ENCODE measurements around the gene RENBP. TPM values are rescaled to one million over a fixed set of nuclear protein-coding genes. Genes with fewer than 3 reads are reported as not detected.

RENBP gene
- polyA plus RNA-seq, 10 donors, result 1.9 to 6.5 (median 3.0) TPM

DNA sequence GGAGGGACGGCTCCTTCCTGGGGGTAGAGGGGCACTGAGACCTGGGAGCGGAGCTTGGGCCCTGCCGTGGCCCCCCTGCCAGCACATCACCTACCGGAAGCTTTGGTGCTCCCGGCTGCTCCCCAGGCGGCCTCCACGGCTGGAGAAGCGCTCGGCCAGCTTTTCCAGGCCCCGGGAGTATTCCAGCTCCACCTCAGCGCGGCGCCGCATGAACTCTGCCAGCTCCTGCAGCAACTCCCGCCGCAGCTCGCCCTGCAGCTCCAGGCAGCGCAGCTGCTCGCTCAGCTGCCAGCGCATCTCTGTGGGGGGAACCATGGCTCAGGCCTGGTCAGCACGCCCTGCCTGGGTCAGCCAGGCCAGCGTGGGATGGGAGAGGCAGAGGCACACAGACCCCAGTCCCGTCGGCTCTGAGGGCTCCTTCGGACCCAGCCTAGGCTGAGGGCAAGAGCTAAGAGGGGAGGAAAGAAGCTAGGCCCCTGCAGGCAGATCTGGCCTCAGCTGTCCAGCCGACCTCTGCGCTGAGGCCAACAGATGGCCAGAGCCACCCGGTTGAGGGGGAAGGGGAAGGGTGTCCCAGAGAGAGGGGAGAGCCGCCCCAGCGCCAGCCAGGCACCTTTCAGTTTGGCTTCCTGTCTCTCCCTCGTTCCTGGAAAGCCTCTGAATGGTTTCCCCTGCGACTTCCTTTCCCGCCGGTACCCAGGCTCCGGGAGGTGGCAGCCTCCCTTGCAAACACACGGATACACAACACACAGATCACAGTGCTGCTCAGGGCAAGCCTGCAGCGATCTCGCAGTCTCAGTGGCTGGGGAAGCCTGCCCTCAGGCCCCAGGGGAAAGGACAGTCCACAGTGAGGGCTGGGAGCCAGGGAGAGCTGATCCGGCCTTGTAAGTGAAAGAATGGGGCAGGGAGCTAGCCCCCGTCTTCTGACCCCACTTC is 22.7 kb downstream of the RENBP start:
- DNase-seq, result peak in 1 of 3 donors; percentile 64

DNA sequence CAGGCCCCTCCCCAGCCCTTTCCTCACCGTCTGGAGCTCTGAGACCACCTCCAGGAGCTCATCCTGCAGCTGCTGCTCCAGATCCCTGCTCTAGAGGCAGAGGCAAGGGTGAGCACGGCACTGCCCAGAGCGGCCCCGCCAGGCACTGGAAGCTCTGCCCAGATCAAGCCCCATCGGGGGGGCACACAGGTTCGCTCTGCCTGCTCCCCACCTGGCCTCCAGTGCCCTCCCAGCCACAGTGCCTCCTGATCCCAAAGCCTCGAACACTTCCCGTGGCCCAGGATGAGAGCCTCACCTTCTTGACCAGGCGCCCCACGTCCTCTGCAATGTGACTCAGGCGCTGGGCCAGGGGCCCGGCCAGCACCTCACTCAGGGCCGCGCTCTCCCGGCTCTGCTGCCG is 23.4 kb downstream of the RENBP start:
- no peak for DNase-seq

DNA sequence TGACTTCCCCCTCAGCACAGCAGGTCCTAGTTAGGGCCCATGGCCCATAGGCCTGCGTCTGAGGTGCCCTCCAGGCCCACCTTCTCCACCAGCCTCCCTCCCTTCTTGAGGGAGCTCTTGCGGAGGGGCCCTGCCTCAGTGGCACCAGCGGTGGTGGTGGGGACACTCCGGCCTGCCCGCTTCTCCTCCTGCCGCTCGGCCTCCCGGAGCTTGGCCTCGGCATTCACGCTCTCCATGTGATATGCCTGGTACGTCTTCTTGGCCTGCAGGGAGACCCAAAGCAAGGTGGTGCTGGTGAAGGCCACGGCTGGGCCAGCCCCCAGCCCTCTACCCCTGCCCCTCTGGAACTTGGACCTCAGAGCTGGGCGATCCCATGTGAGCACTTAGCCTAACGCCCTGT is 23.9 kb downstream of the RENBP start:
- no peak for DNase-seq

DNA sequence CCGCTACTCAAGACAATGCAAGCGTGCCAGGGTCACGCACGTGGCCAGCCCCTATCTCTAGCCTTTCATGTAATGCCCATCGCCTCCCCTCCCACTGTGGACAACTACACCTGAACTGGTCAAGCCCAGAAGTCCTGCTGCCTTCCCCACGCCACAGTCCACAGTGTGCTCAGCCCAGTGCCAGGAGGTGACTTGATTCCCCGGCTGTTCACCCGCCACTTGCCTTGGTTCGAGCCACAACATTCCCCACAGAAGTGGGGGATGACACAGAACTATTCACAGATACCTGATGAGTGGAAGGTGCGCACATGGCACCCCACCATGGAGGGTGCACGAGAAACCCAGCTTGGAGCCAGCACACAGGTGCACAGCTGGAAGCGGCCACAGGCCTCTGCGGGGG is 25.2 kb downstream of the RENBP start:
- no peak for DNase-seq

DNA sequence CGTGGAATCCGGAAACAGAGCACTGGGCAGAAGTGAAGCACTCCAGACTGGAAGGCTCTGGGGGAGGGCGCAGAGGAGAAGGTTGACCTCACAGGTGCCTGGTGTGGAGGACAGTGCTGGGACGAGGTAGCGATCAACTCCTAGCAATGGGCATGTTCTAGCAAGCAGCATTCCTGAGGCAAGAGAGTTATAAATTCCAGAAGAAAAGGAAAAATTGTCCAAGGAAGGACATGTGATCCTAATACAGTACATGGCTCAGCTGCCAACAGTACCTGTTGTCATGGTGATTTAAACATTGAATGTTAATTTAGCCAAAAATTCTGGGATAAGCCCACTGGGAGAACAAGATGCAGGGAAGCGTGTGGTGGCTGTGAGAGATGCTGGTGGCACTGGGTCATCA is 26.6 kb downstream of the RENBP start:
- DNase-seq, result no peak

DNA sequence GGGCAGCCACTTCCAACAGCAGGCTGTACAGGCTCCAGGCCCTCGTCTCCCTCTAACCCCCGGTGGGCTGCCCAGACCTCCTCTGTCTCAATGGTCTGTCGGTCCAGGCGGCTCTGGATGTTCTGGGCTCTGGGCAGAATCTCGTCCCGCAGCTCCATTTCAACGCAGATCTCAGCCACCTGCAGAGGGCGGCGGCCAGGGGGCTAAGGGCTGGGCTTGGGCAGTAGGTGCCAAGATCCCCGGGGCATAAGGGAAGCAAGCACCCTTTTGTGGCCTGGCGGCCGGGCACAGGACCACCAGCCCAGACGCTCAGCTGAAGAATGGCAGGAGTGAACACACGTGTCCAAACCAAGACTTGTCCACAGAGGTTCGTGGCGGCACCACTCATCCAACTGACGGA is 30.7 kb downstream of the RENBP start:
- no peak for DNase-seq

DNA sequence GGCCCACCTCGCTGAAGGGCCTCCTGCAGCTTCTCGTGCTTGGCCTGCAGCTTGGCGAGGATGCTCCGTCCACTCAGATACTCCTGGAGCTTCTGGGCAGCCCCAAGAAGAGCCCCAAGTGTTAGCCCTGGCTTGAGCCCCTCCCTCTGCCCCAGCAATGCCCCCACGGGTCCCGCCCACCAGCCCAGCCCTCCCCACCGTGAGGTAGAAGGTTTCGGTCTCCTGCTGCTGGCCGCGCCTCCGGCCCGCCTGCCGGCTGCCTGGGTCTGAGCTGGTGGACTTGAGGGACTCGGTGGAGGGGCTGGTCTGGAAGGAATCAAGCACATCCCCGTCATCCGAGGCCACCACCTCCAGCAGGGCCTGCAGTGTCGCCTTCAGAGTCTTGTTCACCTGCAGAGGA is 31.2 kb downstream of the RENBP start:
- DNase-seq, result no peak

DNA sequence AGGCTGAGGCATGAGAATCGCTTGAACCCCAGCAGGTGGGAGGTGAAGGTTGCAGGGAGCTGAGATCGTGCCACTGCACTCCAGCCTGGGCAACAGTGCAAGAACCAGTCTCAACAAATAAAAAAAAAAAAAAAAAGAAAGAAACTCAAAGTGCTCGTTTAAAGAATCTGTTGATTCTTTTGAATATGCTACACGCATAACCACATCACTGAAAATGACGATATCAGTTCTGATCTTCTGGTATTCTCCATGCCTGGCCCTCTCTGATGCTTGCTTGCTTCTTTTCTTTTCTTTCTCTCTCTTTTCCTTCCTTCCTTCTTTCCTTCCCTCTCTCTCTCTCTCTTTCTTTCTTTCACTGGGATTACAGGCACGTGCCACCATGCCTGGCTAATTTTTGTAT is 32.6 kb downstream of the RENBP start:
- DNase-seq, result no peak

DNA sequence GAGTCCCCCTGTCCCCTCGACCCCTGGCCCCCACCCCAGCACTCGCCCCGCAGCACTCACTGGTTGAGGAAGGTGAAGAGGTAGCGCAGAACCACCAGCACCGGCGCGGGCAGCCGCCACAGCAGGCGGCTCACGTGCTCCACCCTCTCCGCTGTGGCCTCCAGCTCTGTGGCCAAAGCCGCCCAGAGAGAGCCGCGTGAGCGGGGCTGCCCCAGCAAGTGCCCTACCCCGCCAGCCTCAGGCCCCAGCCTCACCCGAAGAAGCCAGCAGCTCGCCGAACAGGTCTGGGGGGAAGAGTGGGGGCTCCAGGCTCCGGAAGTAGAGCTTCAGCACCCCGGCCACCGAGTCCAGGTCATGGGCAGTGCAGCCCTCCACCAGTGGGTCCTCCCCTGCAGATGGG is 34.0 kb downstream of the RENBP start:
- no peak for DNase-seq

DNA sequence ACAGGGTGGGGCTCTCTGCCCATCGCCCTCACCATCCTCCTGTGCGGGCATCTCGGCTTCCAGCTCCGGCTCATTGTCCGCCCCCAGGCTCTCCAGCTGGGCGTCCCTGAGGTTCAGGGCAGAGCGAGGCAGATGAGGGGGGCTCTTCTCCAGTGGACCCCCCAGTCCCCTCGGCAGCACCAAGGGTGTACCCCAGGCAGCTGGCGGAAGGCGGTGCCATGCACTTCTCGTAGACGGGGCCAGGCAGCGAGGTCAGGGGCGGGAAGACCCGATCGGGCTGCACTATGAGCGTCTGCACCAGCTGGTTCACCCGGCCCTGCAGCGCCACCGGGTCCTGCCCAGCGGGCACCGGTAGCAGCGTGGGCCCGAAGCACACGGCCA is 34.5 kb downstream of the RENBP start:
- no peak for DNase-seq

DNA sequence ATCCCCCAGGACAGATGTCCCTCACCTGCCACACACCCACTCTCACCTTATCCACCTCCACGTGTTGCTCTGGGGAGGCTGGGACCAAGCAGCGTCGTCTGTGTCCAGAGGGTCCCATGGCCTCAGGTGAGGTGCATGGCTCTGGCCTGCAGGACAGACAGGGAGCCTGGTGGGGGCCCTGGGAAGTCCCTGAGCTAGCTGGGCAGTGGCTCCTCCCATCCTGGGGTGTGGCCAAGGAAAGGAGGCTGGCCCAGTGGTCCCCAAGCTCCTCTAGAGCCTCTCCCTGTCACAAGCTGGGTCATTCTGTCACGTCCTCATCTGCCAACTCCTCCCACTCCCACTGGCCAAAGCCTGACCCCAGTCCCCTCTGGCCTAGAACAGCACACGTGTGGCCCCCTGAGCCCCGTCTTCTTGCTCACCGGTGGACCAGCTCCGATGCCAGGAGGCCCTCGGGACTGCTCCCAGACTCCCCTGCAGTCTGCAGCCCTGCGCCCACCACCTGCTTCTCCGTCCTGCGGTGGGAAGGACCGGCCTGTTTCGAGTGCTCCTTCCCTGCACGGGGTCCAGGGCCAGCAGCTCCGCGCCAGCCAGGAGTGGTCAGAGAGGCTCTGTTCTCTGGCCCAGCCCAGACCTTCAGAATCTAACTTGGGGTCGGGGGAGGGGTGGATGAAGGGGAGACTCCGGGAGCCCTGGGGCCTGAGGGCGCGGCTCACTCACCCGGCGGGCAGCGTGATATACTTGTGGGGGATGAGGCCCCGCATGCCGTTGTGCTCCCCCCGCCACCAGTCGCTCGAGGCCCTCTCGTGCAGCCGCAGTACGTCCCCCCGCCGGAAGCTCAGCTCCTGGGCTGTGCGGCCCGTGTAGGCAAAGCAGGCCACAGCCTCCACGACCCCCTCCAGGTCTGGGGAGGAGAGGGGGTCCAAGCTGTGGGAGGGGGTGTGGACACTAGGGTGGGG is 35.1 kb downstream of the RENBP start:
- DNase-seq, result no peak

DNA sequence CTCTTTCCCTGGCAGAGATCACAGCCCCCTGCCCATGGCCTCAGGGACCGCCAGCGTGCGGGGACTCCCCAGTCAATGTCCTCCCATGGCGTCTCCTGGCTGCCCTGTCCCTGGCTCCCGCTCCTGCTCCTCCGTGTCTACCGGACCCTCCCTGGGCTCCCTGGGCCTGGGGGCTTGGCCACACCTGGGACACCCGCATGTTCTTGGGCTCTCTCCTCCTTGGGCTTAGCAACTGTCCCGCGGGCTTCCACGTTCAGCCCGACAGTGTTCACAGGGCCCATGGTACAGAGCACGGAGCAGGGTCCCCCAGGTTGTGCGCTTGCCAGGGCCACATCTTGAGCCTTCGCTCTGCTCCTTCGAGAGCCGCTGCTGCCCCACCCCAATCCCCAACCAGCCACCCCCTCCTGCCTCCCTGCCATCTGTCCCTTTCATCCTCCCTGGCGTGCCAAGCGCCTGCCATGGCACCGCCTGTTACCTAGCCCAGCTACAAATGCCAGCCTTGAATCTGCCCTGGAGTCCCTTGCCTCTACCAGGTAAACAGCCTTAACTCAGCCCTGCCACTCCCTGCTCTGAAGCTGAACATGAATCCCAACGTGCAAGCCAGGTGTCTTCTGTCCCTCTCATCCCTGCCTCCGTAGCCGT is 36.1 kb downstream of the RENBP start:
- DNase-seq, result no peak

DNA sequence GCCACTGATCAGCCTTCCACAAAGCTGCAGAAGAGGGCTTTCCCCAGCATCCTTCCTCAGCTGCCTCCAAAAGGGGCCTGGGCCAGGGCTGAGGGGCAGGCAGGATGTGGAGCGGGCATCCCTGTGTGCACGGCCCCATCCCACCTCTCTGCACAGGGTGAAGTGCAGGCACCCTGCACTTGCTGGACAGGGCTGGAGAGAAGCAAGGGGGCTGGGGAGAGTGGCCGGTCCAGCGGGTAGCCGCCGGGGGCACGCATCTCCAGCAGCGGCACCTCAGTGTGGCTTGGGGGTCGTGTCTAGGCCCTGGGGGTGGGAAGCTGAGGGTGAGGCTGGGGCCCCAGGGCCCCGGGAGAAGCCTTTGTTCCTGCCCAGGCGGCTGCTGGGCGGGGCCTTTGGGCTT is 37.0 kb downstream of the RENBP start:
- no peak for DNase-seq

DNA sequence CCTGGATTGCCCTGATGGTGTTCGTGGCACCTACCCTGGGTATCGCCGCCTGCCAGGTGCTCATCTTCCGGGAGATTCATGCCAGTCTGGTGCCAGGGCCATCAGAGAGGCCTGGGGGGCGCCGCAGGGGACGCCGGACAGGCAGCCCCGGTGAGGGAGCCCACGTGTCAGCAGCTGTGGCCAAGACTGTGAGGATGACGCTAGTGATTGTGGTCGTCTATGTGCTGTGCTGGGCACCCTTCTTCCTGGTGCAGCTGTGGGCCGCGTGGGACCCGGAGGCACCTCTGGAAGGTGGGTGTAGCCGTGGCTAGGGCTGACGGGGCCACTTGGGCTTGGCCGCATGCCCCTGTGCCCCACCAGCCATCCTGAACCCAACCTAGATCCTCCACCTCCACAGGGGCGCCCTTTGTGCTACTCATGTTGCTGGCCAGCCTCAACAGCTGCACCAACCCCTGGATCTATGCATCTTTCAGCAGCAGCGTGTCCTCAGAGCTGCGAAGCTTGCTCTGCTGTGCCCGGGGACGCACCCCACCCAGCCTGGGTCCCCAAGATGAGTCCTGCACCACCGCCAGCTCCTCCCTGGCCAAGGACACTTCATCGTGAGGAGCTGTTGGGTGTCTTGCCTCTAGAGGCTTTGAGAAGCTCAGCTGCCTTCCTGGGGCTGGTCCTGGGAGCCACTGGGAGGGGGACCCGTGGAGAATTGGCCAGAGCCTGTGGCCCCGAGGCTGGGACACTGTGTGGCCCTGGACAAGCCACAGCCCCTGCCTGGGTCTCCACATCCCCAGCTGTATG is 38.1 kb downstream of the RENBP start:
- no peak for DNase-seq

DNA sequence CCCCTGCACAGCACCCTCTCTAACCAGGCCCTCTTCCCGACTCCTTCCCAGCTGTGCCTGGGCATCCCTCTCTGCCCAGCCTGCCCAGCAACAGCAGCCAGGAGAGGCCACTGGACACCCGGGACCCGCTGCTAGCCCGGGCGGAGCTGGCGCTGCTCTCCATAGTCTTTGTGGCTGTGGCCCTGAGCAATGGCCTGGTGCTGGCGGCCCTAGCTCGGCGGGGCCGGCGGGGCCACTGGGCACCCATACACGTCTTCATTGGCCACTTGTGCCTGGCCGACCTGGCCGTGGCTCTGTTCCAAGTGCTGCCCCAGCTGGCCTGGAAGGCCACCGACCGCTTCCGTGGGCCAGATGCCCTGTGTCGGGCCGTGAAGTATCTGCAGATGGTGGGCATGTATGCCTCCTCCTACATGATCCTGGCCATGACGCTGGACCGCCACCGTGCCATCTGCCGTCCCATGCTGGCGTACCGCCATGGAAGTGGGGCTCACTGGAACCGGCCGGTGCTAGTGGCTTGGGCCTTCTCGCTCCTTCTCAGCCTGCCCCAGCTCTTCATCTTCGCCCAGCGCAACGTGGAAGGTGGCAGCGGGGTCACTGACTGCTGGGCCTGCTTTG is 38.9 kb downstream of the RENBP start:
- no peak for DNase-seq

DNA sequence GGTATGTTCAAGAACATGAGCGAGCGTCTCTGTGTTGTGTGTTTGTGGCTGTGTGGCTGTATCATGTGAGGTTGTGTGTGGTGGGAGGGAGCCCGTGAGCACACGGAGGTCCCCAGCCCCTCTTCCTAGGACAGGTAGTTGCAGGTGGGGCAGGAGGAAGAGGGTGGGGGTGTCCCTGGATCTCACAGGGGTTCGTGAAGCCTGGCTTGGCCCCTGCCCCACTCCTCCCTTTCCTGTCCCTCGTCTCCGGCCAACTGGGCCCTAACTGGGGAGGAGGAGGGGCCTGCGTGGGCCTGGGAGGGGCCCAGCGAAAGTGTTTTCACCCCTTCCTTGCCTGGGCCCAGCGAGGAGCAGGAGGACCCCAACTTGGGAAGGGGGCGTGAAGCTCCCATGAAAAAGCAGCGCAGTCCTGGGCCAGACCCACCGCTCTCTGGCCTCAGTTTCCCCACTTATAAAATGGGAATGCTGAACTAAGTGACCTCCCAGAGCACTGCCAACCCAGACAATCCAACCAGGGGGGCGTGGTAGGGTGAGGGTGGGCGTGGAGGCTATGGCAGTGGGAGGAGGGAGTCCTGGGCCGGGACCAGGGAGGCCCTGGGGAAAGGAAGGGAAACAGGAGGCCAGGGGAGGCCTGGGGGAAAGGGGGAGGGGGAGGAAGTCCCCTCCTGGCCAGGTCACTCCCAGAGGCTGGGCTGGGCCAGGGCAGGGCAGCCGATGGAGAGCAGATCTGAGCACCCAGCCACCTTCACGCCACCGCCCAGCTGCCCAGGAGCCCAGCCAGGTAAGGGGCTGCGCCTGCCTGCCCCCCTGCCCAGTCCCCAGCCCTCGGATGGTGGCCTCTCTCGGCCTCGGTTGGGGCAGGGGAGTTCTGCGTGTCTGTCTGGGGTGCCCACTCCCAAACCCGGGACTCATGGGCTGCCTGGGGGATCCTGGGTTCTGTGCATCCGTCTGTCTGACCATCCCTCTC is 40.2 kb downstream of the RENBP start, which contains the start of gene AVPR2:
Gene AVPR2 (plus strand): TSS at position 683 of the 967 bp plus-strand sequence. CDS start 473 bp downstream, outside the sequence.
- DNase-seq, result no peak

DNA sequence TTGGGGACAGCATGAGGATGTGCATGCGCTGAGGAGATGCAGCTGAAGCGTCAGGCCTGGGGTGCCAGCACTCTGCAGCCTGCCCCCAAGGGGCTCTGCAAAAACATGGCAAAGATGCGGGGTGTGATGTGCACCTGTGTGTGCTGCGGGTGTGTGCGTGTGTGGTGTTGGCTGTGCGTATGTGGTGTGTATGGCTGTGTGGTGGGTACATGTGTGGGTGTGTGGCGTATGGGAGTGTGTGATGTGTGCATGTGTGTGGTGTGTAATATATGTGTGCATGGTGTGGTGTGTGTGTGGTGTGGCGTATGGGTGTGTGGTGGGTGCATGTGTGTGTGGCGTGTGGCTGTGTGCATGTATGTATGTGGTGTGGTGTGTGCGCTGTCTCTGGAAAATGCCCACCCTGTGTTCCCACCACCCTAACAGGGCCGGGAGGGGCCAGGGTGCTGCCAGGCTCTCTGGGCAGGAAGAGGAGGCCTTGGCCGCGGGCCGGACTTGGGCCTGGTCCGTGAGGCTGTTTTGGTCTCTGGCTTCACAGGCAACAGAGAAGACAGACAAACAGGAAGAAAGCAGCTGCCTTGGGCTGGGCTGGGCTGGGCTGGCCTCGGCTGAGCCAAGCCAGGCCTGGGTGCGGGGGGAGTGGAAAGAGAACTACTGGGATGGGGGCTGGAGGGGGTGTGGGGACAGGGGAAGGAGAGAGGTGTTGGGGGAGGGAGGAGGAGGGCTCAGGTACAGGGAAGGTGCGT is 41.0 kb downstream of the RENBP start:
- DNase-seq, result no peak

DNA sequence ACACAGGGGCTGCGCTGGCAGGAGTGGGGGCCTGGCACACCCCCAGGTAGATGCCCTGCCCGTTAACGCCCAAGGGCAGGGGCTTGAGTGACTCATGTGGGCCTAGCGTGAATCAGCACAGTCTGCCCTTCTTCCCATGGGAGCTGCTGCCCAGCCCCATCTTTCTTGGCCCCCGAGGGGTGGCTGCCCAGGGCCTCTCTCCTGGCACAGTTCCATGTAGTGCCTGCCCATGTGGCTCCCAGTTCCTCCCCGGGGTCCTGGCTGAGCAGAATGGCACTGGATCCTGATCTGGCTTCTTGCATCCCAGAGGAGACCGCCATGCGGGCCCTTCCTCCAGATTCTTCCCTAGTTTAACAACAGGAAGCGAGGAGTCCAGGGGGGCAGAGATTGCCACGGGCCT is 42.1 kb downstream of the RENBP start:
- DNase-seq, result no peak

DNA sequence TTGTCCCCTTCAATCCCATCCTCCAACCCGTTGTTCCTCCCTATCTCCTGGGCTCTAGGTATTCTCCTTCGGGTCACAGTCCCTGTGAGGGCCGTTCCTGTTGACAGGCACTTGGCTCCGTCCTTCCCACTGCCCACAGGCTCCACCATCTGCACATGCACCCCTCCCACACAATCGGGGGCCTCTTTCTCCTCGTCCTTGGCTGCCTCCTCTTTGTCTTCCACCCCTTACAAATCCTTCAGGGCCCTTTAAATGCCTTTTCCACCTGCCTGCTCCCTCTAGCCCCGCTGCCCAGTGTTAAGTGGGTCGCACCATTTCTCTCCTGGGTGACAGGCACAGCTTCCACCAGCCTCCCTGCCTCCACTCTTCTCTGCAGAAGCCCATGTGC is 42.7 kb downstream of the RENBP start:
- DNase-seq, result no peak
